Activated naive CD4-positive, alpha-beta T cell treated with anti-CD3 and anti-CD28 coated beads, Interleukin-2, amount 50 U/mL, for 72 hours (primary cell): ENCODE measurements around the gene SF3B6. TPM values are rescaled to one million over a fixed set of nuclear protein-coding genes. Genes with fewer than 3 reads are reported as not detected.
"Not testable (repeated sequence)": the region's sequence is repeated elsewhere in the genome, so short reads cannot be mapped to it uniquely, and the experiment has no call there.

ENCODE experiments used
- ATAC-seq, 2 donors: fragments of 150-1000 bp; cut with Tn5 transposase; 2 replicates each; pipeline ENCODE4 v1.10.0; 2021; ENCODE audit warnings: mild to moderate bottlenecking in 2 of 2, moderate library complexity in 2 of 2
- DNase-seq, 2 donors: peaks; one replicate each; pipeline ENCODE4 v3.0.0; 2021 to 2022; ENCODE audit warnings: low spot score in 2 of 2
- H3K27ac Mint-ChIP-seq, 2 donors: one replicate each; pipeline ENCODE4 v1.8.0; 2022; ENCODE audit warnings: mild to moderate bottlenecking in 2 of 2, mixed read lengths in 2 of 2
- H3K36me3 Mint-ChIP-seq, 2 donors: one replicate each; pipeline ENCODE4 v1.8.0; 2022; ENCODE audit warnings: mixed read lengths in 2 of 2
- H3K9me3 Mint-ChIP-seq, 2 donors: one replicate each; pipeline ENCODE4 v1.8.0; 2022; ENCODE audit warnings: mixed read lengths in 2 of 2
- total RNA-seq, 2 donors: library from RNA; stranded (reverse); gene quantifications; one replicate each; pipeline ENCODE4 v1.2.3, GENCODE V29; 2022

The SF3B6 gene
- 100 to 1,000 TPM; 137 to 171 TPM for total RNA-seq

- DNase-seq, result peak; percentile 99
- ATAC-seq, result peak; percentile 91 to 93
Measured at GRCh38 chr2:24075915-24076848, at the start of gene SF3B6. Gene SF3B6, minus strand, starts transcription at chr2:24076326. Its CDS starts 97 bp downstream, at chr2:24076229.

GRCh38 chr2:24123922-24124580 lies 47.9 kb upstream of the SF3B6 start:
- DNase-seq (no peak), ATAC-seq (no peak)
- H3K27ac Mint-ChIP-seq, result peak overlapping the region; percentile 45 to 73
- peaks cover 0 to 9% of the 10 kb centered on the region in 2 donors for H3K36me3 Mint-ChIP-seq
- H3K9me3 Mint-ChIP-seq, result no peaks in the 10 kb centered on the region

More at GRCh38 chr2:24075915-24076848, at the start of gene SF3B6:
- peak within 1 kb of the TSS; percentile 90 to 97 for H3K27ac Mint-ChIP-seq
- H3K36me3 Mint-ChIP-seq, result peaks cover 18 to 19% of the 10 kb centered on the region in 2 donors
- H3K9me3 Mint-ChIP-seq, result no peaks in the 10 kb centered on the region

- Mint-ChIP-seq H3K36me3 (peaks cover 0 to 9% of the 10 kb centered on the region in 2 donors), H3K9me3 (no peaks in the 10 kb centered on the region), H3K27ac (peak within 1 kb of the TSS; percentile 89 to 90)
- ATAC-seq (peak; percentile 94 to 96), DNase-seq (peak; percentile 78)
Measured at GRCh38 chr2:24123195-24123921, 47.2 kb upstream of the SF3B6 start, which contains the start of the genes FAM228B and PFN4. Gene FAM228B, plus strand, starts transcription at chr2:24123469. Its CDS starts 893 bp downstream, at chr2:24124362. Gene PFN4, minus strand, starts transcription at chr2:24123334. Its CDS starts 799 bp downstream, at chr2:24122535.

- Mint-ChIP-seq H3K36me3 (peaks cover 0 to 4% of the 10 kb centered on the region in 2 donors), H3K9me3 (no peaks in the 10 kb centered on the region), H3K27ac (peak overlapping the region; percentile 89 to 90)
- ATAC-seq, result no peak
- no peak for DNase-seq
Measured at GRCh38 chr2:24122366-24123194, 46.5 kb upstream of the SF3B6 start.

GRCh38 chr2:24121469-24121868 lies 45.3 kb upstream of the SF3B6 start:
- peaks cover 0 to 4% of the 10 kb centered on the region in 2 donors for H3K36me3 Mint-ChIP-seq
- DNase-seq (no peak), ATAC-seq (no peak)
- H3K27ac Mint-ChIP-seq, result peak overlapping the region in 1 of 2 donors; percentile 65
- H3K9me3 Mint-ChIP-seq, result no peaks in the 10 kb centered on the region

GRCh38 chr2:24121066-24121465 lies 44.9 kb upstream of the SF3B6 start:
- H3K36me3 Mint-ChIP-seq, result peaks cover 0 to 4% of the 10 kb centered on the region in 2 donors
- ATAC-seq (no peak), DNase-seq (no peak)
- H3K27ac Mint-ChIP-seq, result no peak overlapping the region
- H3K9me3 Mint-ChIP-seq, result no peaks in the 10 kb centered on the region

GRCh38 chr2:24117902-24118301 lies 41.8 kb upstream of the SF3B6 start:
- Mint-ChIP-seq H3K36me3 (peaks cover 0 to 4% of the 10 kb centered on the region in 2 donors), H3K27ac (no peak overlapping the region), H3K9me3 (no peaks in the 10 kb centered on the region)
- DNase-seq, result no peak
- no peak for ATAC-seq

GRCh38 chr2:24115057-24115456 lies 38.9 kb upstream of the SF3B6 start:
- DNase-seq (no peak), ATAC-seq (no peak)
- no peaks in the 10 kb centered on the region for H3K36me3 Mint-ChIP-seq
- no peaks in the 10 kb centered on the region for H3K9me3 Mint-ChIP-seq
- H3K27ac Mint-ChIP-seq, result no peak overlapping the region

- ATAC-seq (no peak), DNase-seq (no peak)
- peaks cover 7 to 15% of the 10 kb centered on the region in 2 donors for H3K36me3 Mint-ChIP-seq
- no peak overlapping the region for H3K27ac Mint-ChIP-seq
- H3K9me3 Mint-ChIP-seq, result peaks cover 16 to 19% of the 10 kb centered on the region in 2 donors
Measured at GRCh38 chr2:24111407-24111901, 35.3 kb upstream of the SF3B6 start.

- ATAC-seq (peak in 1 of 2 donors; percentile 29), DNase-seq (no peak)
- Mint-ChIP-seq H3K27ac (no peak overlapping the region), H3K36me3 (peaks cover 7 to 18% of the 10 kb centered on the region in 2 donors), H3K9me3 (peaks cover 19 to 20% of the 10 kb centered on the region in 2 donors)
Measured at GRCh38 chr2:24110660-24111303, 34.7 kb upstream of the SF3B6 start.

GRCh38 chr2:24109431-24109830 lies 33.3 kb upstream of the SF3B6 start:
- Mint-ChIP-seq H3K9me3 (peaks cover 28 to 29% of the 10 kb centered on the region in 2 donors), H3K36me3 (peaks cover 7 to 28% of the 10 kb centered on the region in 2 donors)
- DNase-seq, ATAC-seq, H3K27ac Mint-ChIP-seq: not testable (repeated sequence)

- no peak overlapping the region for H3K27ac Mint-ChIP-seq
- ATAC-seq (no peak), DNase-seq (no peak)
- peaks cover 28 to 29% of the 10 kb centered on the region in 2 donors for H3K9me3 Mint-ChIP-seq
- peaks cover 7 to 28% of the 10 kb centered on the region in 2 donors for H3K36me3 Mint-ChIP-seq
Measured at GRCh38 chr2:24107336-24107735, 31.2 kb upstream of the SF3B6 start.

- ATAC-seq (no peak), DNase-seq (no peak)
- no peak overlapping the region for H3K27ac Mint-ChIP-seq
- H3K9me3 Mint-ChIP-seq, result peaks cover 28 to 29% of the 10 kb centered on the region in 2 donors
- peaks cover 7 to 28% of the 10 kb centered on the region in 2 donors for H3K36me3 Mint-ChIP-seq
Measured at GRCh38 chr2:24106786-24107185, 30.7 kb upstream of the SF3B6 start.

GRCh38 chr2:24105816-24106215 lies 29.7 kb upstream of the SF3B6 start:
- H3K36me3 Mint-ChIP-seq, result peaks cover 7 to 29% of the 10 kb centered on the region in 2 donors
- ATAC-seq (no peak), DNase-seq (no peak)
- peaks cover 28 to 29% of the 10 kb centered on the region in 2 donors for H3K9me3 Mint-ChIP-seq
- H3K27ac Mint-ChIP-seq, result no peak overlapping the region

GRCh38 chr2:24104906-24105305 lies 28.8 kb upstream of the SF3B6 start:
- no peak overlapping the region for H3K27ac Mint-ChIP-seq
- DNase-seq (no peak), ATAC-seq (no peak)
- peaks cover 28 to 29% of the 10 kb centered on the region in 2 donors for H3K9me3 Mint-ChIP-seq
- H3K36me3 Mint-ChIP-seq, result peaks cover 12 to 35% of the 10 kb centered on the region in 2 donors
